ENCODE results near the gene SLC7A1.

Gene SLC7A1

GRCh38 chr13:29532116-29532515 lies 63.4 kb downstream of the SLC7A1 start:
- Mint-ChIP-seq H3K4me3 (no peak overlapping the region), H3K36me3 (ENCODE audit: low read depth) (peaks cover 20% of the 10 kb centered on the region), H3K4me1 (peaks cover 27% of the 10 kb centered on the region), H3K27ac (peak overlapping the region in 2 of 3 experiments; percentile 6 to 79), H3K27me3 (ENCODE audit: low read depth) (no peaks in the 10 kb centered on the region), H3K9me3 (no peaks in the 10 kb centered on the region)
- no peak for TF ChIP-seq CTCF (IDR thresholded peaks at IDR 0.05; ENCODE audit: unreplicated experiment in 3 of 3)

DNA sequence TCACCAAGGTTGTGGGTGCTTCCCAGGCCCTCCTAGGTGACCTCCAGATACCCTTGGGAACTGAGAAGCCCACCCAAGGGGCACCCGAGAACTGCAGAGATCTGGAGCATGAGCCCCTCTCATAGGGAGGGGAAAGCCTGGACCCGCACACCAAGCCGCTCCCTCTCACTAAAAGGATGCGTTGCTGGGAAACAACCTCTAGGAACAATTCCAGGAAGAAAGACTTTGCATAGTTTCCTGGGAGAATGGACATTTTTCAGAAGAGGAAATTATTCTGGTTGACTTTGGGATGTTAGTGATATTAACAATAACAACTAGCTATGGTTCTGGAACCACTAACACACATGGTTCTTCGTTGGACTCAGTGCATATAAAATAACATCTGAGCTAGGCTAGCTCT lies 64.6 kb downstream of the SLC7A1 start:
- Mint-ChIP-seq H3K27ac (no peak overlapping the region), H3K9me3 (no peaks in the 10 kb centered on the region), H3K27me3 (ENCODE audit: low read depth) (no peaks in the 10 kb centered on the region), H3K36me3 (ENCODE audit: low read depth) (peaks cover 16% of the 10 kb centered on the region), H3K4me1 (peaks cover 27% of the 10 kb centered on the region), H3K4me3 (no peak overlapping the region)
- TF ChIP-seq CTCF (IDR thresholded peaks at IDR 0.05; ENCODE audit: unreplicated experiment in 3 of 3): no peak

- Mint-ChIP-seq H3K4me3 (no peak overlapping the region), H3K36me3 (ENCODE audit: low read depth) (peaks cover 16% of the 10 kb centered on the region), H3K4me1 (peaks cover 27% of the 10 kb centered on the region), H3K27ac (no peak overlapping the region), H3K27me3 (ENCODE audit: low read depth) (no peaks in the 10 kb centered on the region), H3K9me3 (no peaks in the 10 kb centered on the region)
- no peak for TF ChIP-seq CTCF (IDR thresholded peaks at IDR 0.05; ENCODE audit: unreplicated experiment in 3 of 3)
Measured at GRCh38 chr13:29529754-29530153, 65.7 kb downstream of the SLC7A1 start.

GRCh38 chr13:29527916-29528315 lies 67.6 kb downstream of the SLC7A1 start:
- Mint-ChIP-seq H3K36me3 (ENCODE audit: low read depth) (peaks cover 16% of the 10 kb centered on the region), H3K27me3 (ENCODE audit: low read depth) (no peaks in the 10 kb centered on the region), H3K4me3 (no peak overlapping the region), H3K27ac (no peak overlapping the region), H3K9me3 (no peaks in the 10 kb centered on the region), H3K4me1 (peaks cover 19% of the 10 kb centered on the region)
- TF ChIP-seq CTCF (IDR thresholded peaks at IDR 0.05; ENCODE audit: unreplicated experiment in 3 of 3): no peak

- Mint-ChIP-seq H3K4me1 (peaks cover 15% of the 10 kb centered on the region), H3K27ac (no peak overlapping the region), H3K4me3 (no peak overlapping the region), H3K27me3 (ENCODE audit: low read depth) (no peaks in the 10 kb centered on the region), H3K9me3 (no peaks in the 10 kb centered on the region), H3K36me3 (ENCODE audit: low read depth) (peaks cover 16% of the 10 kb centered on the region)
- no peak for TF ChIP-seq CTCF (IDR thresholded peaks at IDR 0.05; ENCODE audit: unreplicated experiment in 3 of 3)
Measured at GRCh38 chr13:29527511-29527910, 68.0 kb downstream of the SLC7A1 start.

- TF ChIP-seq CTCF (IDR thresholded peaks at IDR 0.05; ENCODE audit: unreplicated experiment in 3 of 3): no peak
- Mint-ChIP-seq H3K27ac (no peak overlapping the region), H3K27me3 (ENCODE audit: low read depth) (no peaks in the 10 kb centered on the region), H3K4me1 (peaks cover 10% of the 10 kb centered on the region), H3K36me3 (ENCODE audit: low read depth) (peaks cover 23% of the 10 kb centered on the region), H3K9me3 (no peaks in the 10 kb centered on the region), H3K4me3 (no peak overlapping the region)
Measured at GRCh38 chr13:29526741-29527140, 68.7 kb downstream of the SLC7A1 start.

Measured in nephron (organoid).